ENCODE results near the gene SELL.

GRCh38 chr1:169694304-169695075 lies 16.9 kb downstream of the SELL start:
- TF ChIP-seq CTCF (IDR thresholded peaks at IDR 0.05; ENCODE audit: insufficient read depth, low read length, poor library complexity, severe bottlenecking) (peak; percentile 53), EZH2phosphoT487 (conservative IDR thresholded peaks at IDR 0.05; ENCODE audit: low read length) (no peak)

Measured in SU-DHL-6 (cell line).